Activated CD8-positive, alpha-beta memory T cell treated with anti-CD3 and anti-CD28 coated beads for 48 hours (primary cell): Measurements from ENCODE around the gene TARS1.
"Not testable (repeated sequence)": the region's sequence is repeated elsewhere in the genome, so short reads cannot be mapped to it uniquely, and the experiment has no call there.

Source experiments
- DNase-seq, 3 experiments: peaks; one replicate each; pipeline ENCODE4 v3.0.0-alpha.2; 2020; ENCODE audit warnings: low read depth in 2 of 3, low spot score in 2 of 3

The TARS1 gene

GRCh38 chr5:33488558-33489355 is 48.0 kb downstream of the TARS1 start:
- DNase-seq = no peak

GRCh38 chr5:33489481-33490067 is 48.8 kb downstream of the TARS1 start:
- no peak for DNase-seq

GRCh38 chr5:33490071-33490665 is 49.4 kb downstream of the TARS1 start:
- no peak for DNase-seq

- no peak for DNase-seq
Measured at GRCh38 chr5:33491941-33492340, 51.2 kb downstream of the TARS1 start.

GRCh38 chr5:33494466-33494865 is 53.7 kb downstream of the TARS1 start:
- no peak for DNase-seq

GRCh38 chr5:33501260-33501659 is 60.5 kb downstream of the TARS1 start:
- no peak for DNase-seq

- DNase-seq = no peak
Measured at GRCh38 chr5:33501899-33502298, 61.1 kb downstream of the TARS1 start.

GRCh38 chr5:33504570-33504969 is 63.8 kb downstream of the TARS1 start:
- DNase-seq = no peak

GRCh38 chr5:33507426-33507825 is 66.7 kb downstream of the TARS1 start:
- no peak for DNase-seq

GRCh38 chr5:33509036-33509435 is 68.3 kb downstream of the TARS1 start:
- DNase-seq = no peak

- no peak for DNase-seq
Measured at GRCh38 chr5:33513462-33514185, 72.9 kb downstream of the TARS1 start.

GRCh38 chr5:33515366-33515765 is 74.6 kb downstream of the TARS1 start:
- not testable (repeated sequence) for DNase-seq

GRCh38 chr5:33516421-33516820 is 75.7 kb downstream of the TARS1 start:
- no peak for DNase-seq
